Measurements from ENCODE around the gene ZNF827.

GRCh38 chr4:145829629-145830395 is 108.8 kb downstream of the ZNF827 start:
- no peak for TF ChIP-seq CTCF (IDR thresholded peaks at IDR 0.05; ENCODE audit: poor library complexity)
- no peak for TF ChIP-seq EZH2 (IDR thresholded peaks at IDR 0.05; ENCODE audit: borderline replicate concordance)
- TF ChIP-seq EZH2phosphoT487 (IDR thresholded peaks at IDR 0.05; ENCODE audit: low read depth, severe bottlenecking, unreplicated experiment): no peak
